HFFc6 (cell line): Measurements from ENCODE around the gene RPL13. TPM values are rescaled to one million over a fixed set of nuclear protein-coding genes. Genes with fewer than 3 reads are reported as not detected.

Experiments
- DNase-seq: peaks from one replicate; pipeline ENCODE4 v3.0.0-alpha.2; 2018
- H3K27ac Mint-ChIP-seq: 2 replicates; pipeline ENCODE4 v1.8.0; 2020; ENCODE audit warnings: mild to moderate bottlenecking, mixed read lengths
- H3K27me3 Mint-ChIP-seq: 2 replicates; pipeline ENCODE4 v1.8.0; 2021; ENCODE audit warnings: mild to moderate bottlenecking, moderate library complexity, mixed read lengths; ENCODE audit not compliant: insufficient read depth
- H3K36me3 Mint-ChIP-seq: 2 replicates; pipeline ENCODE4 v1.8.0; 2021; ENCODE audit warnings: low read depth, mixed read lengths
- H3K4me1 Mint-ChIP-seq: 2 replicates; pipeline ENCODE4 v1.8.0; 2020; ENCODE audit warnings: low read depth, mixed read lengths
- H3K4me3 Mint-ChIP-seq: 2 replicates; pipeline ENCODE4 v1.8.0; 2020; ENCODE audit warnings: mild to moderate bottlenecking, moderate library complexity, mixed read lengths
- H3K9me3 Mint-ChIP-seq: 2 replicates; pipeline ENCODE4 v1.8.0; 2020; ENCODE audit warnings: mild to moderate bottlenecking, mixed read lengths
- total RNA-seq, 6 experiments: library from RNA; stranded (reverse); fragmentation: NEBNext Ultra II Directional; extraction: Animal tissue kit (Norgen Biotek cat#: 25700); gene quantifications; 2 replicates in 1 of 6; 3 replicates in 5 of 6; pipeline ENCODE4 v1.2.3, GENCODE V29; 2021
- TF ChIP-seq, protein P1 (sequence below): fragments of 200-600 bp; sonication (generic); IDR thresholded peaks from 2 replicates; pipeline ENCODE4 v1.5.0; 2021; ENCODE audit warnings: antibody characterized with exemption, mild to moderate bottlenecking

The RPL13 gene
- total RNA-seq, 6 experiments from 2014 or later: 1,572 to 1,808 (median 1,628) TPM

- Mint-ChIP-seq H3K36me3 (peaks cover 50% of the 10 kb centered on the region), H3K4me1 (no peaks in the 10 kb centered on the region), H3K4me3 (no peak overlapping the region), H3K27ac (no peak overlapping the region), H3K9me3 (no peaks in the 10 kb centered on the region), H3K27me3 (no peaks in the 10 kb centered on the region; the same call in 1 of the 2 replicates)
- no peak for DNase-seq
- TF ChIP-seq, protein P1, sequence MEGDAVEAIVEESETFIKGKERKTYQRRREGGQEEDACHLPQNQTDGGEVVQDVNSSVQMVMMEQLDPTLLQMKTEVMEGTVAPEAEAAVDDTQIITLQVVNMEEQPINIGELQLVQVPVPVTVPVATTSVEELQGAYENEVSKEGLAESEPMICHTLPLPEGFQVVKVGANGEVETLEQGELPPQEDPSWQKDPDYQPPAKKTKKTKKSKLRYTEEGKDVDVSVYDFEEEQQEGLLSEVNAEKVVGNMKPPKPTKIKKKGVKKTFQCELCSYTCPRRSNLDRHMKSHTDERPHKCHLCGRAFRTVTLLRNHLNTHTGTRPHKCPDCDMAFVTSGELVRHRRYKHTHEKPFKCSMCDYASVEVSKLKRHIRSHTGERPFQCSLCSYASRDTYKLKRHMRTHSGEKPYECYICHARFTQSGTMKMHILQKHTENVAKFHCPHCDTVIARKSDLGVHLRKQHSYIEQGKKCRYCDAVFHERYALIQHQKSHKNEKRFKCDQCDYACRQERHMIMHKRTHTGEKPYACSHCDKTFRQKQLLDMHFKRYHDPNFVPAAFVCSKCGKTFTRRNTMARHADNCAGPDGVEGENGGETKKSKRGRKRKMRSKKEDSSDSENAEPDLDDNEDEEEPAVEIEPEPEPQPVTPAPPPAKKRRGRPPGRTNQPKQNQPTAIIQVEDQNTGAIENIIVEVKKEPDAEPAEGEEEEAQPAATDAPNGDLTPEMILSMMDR: no peak
Observed at GRCh38 chr16:89531821-89532526, 28.5 kb upstream of the RPL13 start.

DNA sequence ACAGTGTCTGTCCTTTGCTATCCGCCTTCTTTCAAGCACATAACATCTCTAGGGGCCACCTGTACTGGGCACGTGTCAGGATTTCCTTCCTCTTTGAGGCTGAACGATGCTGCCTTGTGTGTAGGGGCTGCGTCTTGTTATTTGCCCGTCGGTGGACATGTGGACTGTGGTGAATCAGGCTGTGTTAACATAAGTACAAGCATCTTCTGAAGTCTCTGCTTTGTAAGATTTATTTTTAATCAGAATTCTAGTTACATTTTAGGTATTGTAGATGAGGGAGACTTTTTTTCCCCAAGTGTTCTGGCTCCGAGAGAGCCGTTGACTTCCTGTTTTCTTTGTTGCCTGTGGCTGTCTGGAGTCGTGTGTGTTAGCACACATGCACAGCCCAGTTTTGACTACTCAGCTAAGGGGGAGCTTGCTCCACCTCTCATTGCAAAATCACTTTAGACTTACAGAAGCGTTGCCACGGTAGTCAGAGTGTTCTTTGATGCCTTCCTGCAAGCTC is 26.2 kb upstream of the RPL13 start:
- H3K36me3 Mint-ChIP-seq: peaks cover 42% of the 10 kb centered on the region
- no peaks in the 10 kb centered on the region; the same call in 1 of the 2 replicates for H3K27me3 Mint-ChIP-seq
- H3K9me3 Mint-ChIP-seq: no peaks in the 10 kb centered on the region
- no peak overlapping the region for H3K4me3 Mint-ChIP-seq
- TF ChIP-seq, protein P1: no peak
- peak; percentile 3 for DNase-seq
- no peak overlapping the region for H3K27ac Mint-ChIP-seq
- H3K4me1 Mint-ChIP-seq: no peaks in the 10 kb centered on the region

GRCh38 chr16:89536371-89536770 is 24.1 kb upstream of the RPL13 start:
- Mint-ChIP-seq H3K9me3 (no peaks in the 10 kb centered on the region), H3K27ac (no peak overlapping the region), H3K4me3 (no peak overlapping the region), H3K36me3 (peaks cover 46% of the 10 kb centered on the region), H3K27me3 (peaks cover 1% of the 10 kb centered on the region; the same call in 1 of the 2 replicates), H3K4me1 (no peaks in the 10 kb centered on the region)
- no peak for DNase-seq
- TF ChIP-seq, protein P1: no peak

- Mint-ChIP-seq H3K4me1 (no peaks in the 10 kb centered on the region), H3K27me3 (0 out of 2 replicates have a peak, but pooled peaks cover 1% of the 10 kb centered on the region), H3K27ac (no peak overlapping the region), H3K4me3 (no peak overlapping the region), H3K9me3 (no peaks in the 10 kb centered on the region), H3K36me3 (peaks cover 49% of the 10 kb centered on the region)
- no peak for DNase-seq
- TF ChIP-seq, protein P1: no peak
Observed at GRCh38 chr16:89536886-89537548, 23.5 kb upstream of the RPL13 start.

- H3K36me3 Mint-ChIP-seq: peaks cover 51% of the 10 kb centered on the region
- TF ChIP-seq, protein P1: no peak
- DNase-seq: no peak
Observed at GRCh38 chr16:89537549-89537925, 22.9 kb upstream of the RPL13 start.

More at GRCh38 chr16:89537549-89537925, 22.9 kb upstream of the RPL13 start:
- peaks cover 3% of the 10 kb centered on the region for H3K4me1 Mint-ChIP-seq
- H3K4me3 Mint-ChIP-seq: no peak overlapping the region
- no peaks in the 10 kb centered on the region for H3K9me3 Mint-ChIP-seq
- H3K27me3 Mint-ChIP-seq: 0 out of 2 replicates have a peak, but pooled peaks cover 1% of the 10 kb centered on the region
- H3K27ac Mint-ChIP-seq: no peak overlapping the region
